Body of pancreas (tissue), 4 donors: ENCODE results near the gene DNAAF8. TPM values are rescaled to one million over a fixed set of nuclear protein-coding genes. Genes with fewer than 3 reads are reported as not detected.

Experiments used
- ATAC-seq: fragments of 150-250 bp; one replicate; pipeline ENCODE4 v1.9.1; 2016
- DNase-seq, 4 donors: peaks; one replicate each; pipeline ENCODE4 v3.0.0-alpha.2; 2019
- H3K27ac ChIP-seq, 4 donors: fragments of 200-600 bp; sonication (generic); 1 replicate in 3 of 4; 2 replicates in 1 of 4; pipeline versions ENCODE4 v1.5.1 to v1.6.1; 2016 to 2019; ENCODE audit warnings: mild to moderate bottlenecking in 1 of 4, mixed read lengths in 1 of 4, moderate library complexity in 1 of 4
- H3K27me3 ChIP-seq, 2 donors: fragments of 200-600 bp; sonication (generic); one replicate each; pipeline ENCODE4 v1.6.0; 2016; ENCODE audit warnings: mild to moderate bottlenecking in 1 of 2
- H3K36me3 ChIP-seq, 2 donors: fragments of 200-600 bp; sonication (generic); replicated peaks in 1 of 2; 2 replicates each; pipeline ENCODE4 v1.5.1; 2016; ENCODE audit warnings: low read depth in 2 of 2; ENCODE audit not compliant: insufficient read depth in 1 of 2
- H3K4me1 ChIP-seq: fragments of 200-600 bp; sonication (generic); one replicate; pipeline ENCODE4 v1.6.0; 2016
- H3K4me3 ChIP-seq, 2 donors: fragments of 200-600 bp; sonication (generic); 1 replicate in 1 of 2; 2 replicates in 1 of 2; pipeline ENCODE4 v1.5.1; 2016 to 2019
- H3K9me3 ChIP-seq, 3 donors: fragments of 200-600 bp; sonication (generic); 1 replicate in 2 of 3; 2 replicates in 1 of 3; pipeline ENCODE4 v1.5.1; 2016
- CTCF ChIP-seq, 7 experiments: fragments of 450-650 bp in 4 of 7; fragments of 200-600 bp in 3 of 7; sonication (generic) in 3 of 7; IDR thresholded peaks; one replicate each; pipeline ENCODE4 v1.5.1; 2016 to 2019; ENCODE audit warnings: antibody characterized with exemption in 7 of 7
- POLR2A ChIP-seq, 3 donors: fragments of 450-650 bp; IDR thresholded peaks; one replicate each; pipeline ENCODE4 v1.6.1; 2016; ENCODE audit warnings: antibody characterized with exemption in 3 of 3, mild to moderate bottlenecking in 2 of 3
- WGBS, 2 donors: methylation state at CpG; one replicate each; pipeline ENCODE4 v1.1.5; 2017; 5-methylcytosine and 5-hydroxymethylcytosine counted together
- intact Hi-C: fragments of 100-400 bp; cut with DNase I; formaldehyde crosslinking; loops from one replicate; pipeline ENCODE4 v1.15.1; 2023
- total RNA-seq, 2 donors: library from RNA; depleted of rRNA; stranded (reverse); fragments of >200 nt; gene quantifications; one replicate each; pipeline ENCODE4 v1.1.0, GENCODE V29; 2016

Gene DNAAF8
- total RNA-seq, 2 donors from 2014 or later, result under 0.01 to 0.26 TPM

- Histone ChIP-seq H3K4me1 (peaks cover 14% of the 10 kb centered on the region), H3K4me3 (no peak overlapping the region), H3K27me3 (no peaks in the 10 kb centered on the region), H3K36me3 (peaks cover 0 to 15% of the 10 kb centered on the region in 2 donors), H3K9me3 (no peaks in the 10 kb centered on the region), H3K27ac (no peak overlapping the region)
- no peak for ATAC-seq
- 94% methylated on average over 31 of the region's 36 CpGs; no CpG with 5 or more reads in 1 of the 2 donors for WGBS, 2 donors
- TF ChIP-seq CTCF (IDR thresholded peaks at IDR 0.05), result no peak
- TF ChIP-seq POLR2A (IDR thresholded peaks at IDR 0.05), result no peak
- no peak for DNase-seq
- intact Hi-C loops, result loop anchor here (10.0 kb wide), 1 partner anchor 256 kb away; the partner anchor contains the start of gene SEC14L5
These were observed 35.9 kb upstream of the DNAAF8 start for GRCh38 chr16:4698321-4699045.

GRCh38 chr16:4699046-4699556 lies 35.2 kb upstream of the DNAAF8 start:
- ATAC-seq (no peak), DNase-seq (no peak)
- no peak for TF ChIP-seq POLR2A (IDR thresholded peaks at IDR 0.05)
- TF ChIP-seq CTCF (IDR thresholded peaks at IDR 0.05), result no peak
- H3K36me3 ChIP-seq, result peaks cover 0 to 15% of the 10 kb centered on the region in 2 donors
- H3K9me3 ChIP-seq, result no peaks in the 10 kb centered on the region
- no peaks in the 10 kb centered on the region for H3K27me3 ChIP-seq
- H3K4me1 ChIP-seq, result peaks cover 14% of the 10 kb centered on the region
- intact Hi-C loops, result loop anchor here (10.0 kb wide), 1 partner anchor 256 kb away; the partner anchor contains the start of gene SEC14L5
- H3K27ac ChIP-seq, result no peak overlapping the region
- no peak overlapping the region for H3K4me3 ChIP-seq
- 90 to 94% methylated on average over 19 of the region's 19 CpGs for WGBS, 2 donors

GRCh38 chr16:4700380-4700996 lies 33.8 kb upstream of the DNAAF8 start:
- Histone ChIP-seq H3K9me3 (no peaks in the 10 kb centered on the region), H3K4me3 (no peak overlapping the region), H3K27me3 (no peaks in the 10 kb centered on the region), H3K36me3 (peaks cover 0 to 15% of the 10 kb centered on the region in 2 donors), H3K4me1 (peaks cover under 1% of the 10 kb centered on the region), H3K27ac (no peak overlapping the region)
- WGBS, 2 donors, result 92 to 94% methylated on average over 10 to 13 of the region's 13 CpGs
- TF ChIP-seq CTCF (IDR thresholded peaks at IDR 0.05), result no peak
- no peak for TF ChIP-seq POLR2A (IDR thresholded peaks at IDR 0.05)
- peak in 1 of 4 donors; percentile 5 for DNase-seq
- no peak for ATAC-seq
- intact Hi-C loops, result no loop called here

- TF ChIP-seq CTCF (IDR thresholded peaks at IDR 0.05), result no peak
- Histone ChIP-seq H3K4me1 (no peaks in the 10 kb centered on the region), H3K9me3 (no peaks in the 10 kb centered on the region), H3K4me3 (no peak overlapping the region), H3K36me3 (peaks cover 0 to 13% of the 10 kb centered on the region in 2 donors), H3K27ac (no peak overlapping the region), H3K27me3 (no peaks in the 10 kb centered on the region)
- ATAC-seq, result no peak
- intact Hi-C loops, result no loop called here
- 79 to 86% methylated on average over 8 to 28 of the region's 33 CpGs for WGBS, 2 donors
- DNase-seq, result no peak
These were observed 33.2 kb upstream of the DNAAF8 start for GRCh38 chr16:4700997-4701743.
